Keratinocyte (primary cell): ENCODE results near the gene COA7. TPM values are rescaled to one million over a fixed set of nuclear protein-coding genes. Genes with fewer than 3 reads are reported as not detected.

Experiments
- DNase-seq: peaks from one replicate; pipeline ENCODE4 v3.0.0-alpha.2; 2011; ENCODE audit warnings: low read depth, missing footprints, low spot score
- FAIRE-seq: peaks from 2 replicates; lab custom pipeline; 2011; peaks lifted over from hg19 to GRCh38; lab: Jason Lieb, UNC
- H2AFZ ChIP-seq: 2 replicates; pipeline ENCODE4 v1.6.0; 2012; ENCODE audit warnings: low read length, control low read depth, inconsistent platforms; ENCODE audit not compliant: control insufficient read depth
- H3K27ac ChIP-seq: 2 replicates; pipeline ENCODE4 v1.5.1; 2011; ENCODE audit warnings: low read length; ENCODE audit not compliant: control insufficient read depth, insufficient read depth
- H3K27me3 ChIP-seq: 3 replicates; pipeline ENCODE4 v1.6.0; 2011; ENCODE audit warnings: low read length; ENCODE audit not compliant: control insufficient read depth, insufficient read depth; ENCODE audit errors: extremely low read depth
- H3K36me3 ChIP-seq, 2 experiments: 2 replicates in 1 of 2; 3 replicates in 1 of 2; pipeline ENCODE4 v1.5.1; 2011; ENCODE audit warnings: low read length in 2 of 2, mild to moderate bottlenecking in 1 of 2; ENCODE audit not compliant: control insufficient read depth in 2 of 2, insufficient read depth in 2 of 2; ENCODE audit errors: extremely low read depth in 1 of 2
- H3K4me1 ChIP-seq: 3 replicates; pipeline ENCODE4 v1.5.1; 2011; ENCODE audit warnings: low read length; ENCODE audit not compliant: control insufficient read depth, insufficient read depth; ENCODE audit errors: extremely low read depth
- H3K4me2 ChIP-seq: 3 replicates; pipeline ENCODE4 v1.6.0; 2011; ENCODE audit warnings: low read depth, low read length; ENCODE audit not compliant: control insufficient read depth, insufficient read depth; ENCODE audit errors: extremely low read depth
- H3K4me3 ChIP-seq, 3 experiments: fragments of 200-600 bp in 1 of 3; sonication (generic) in 1 of 3; 2 replicates in 2 of 3; 3 replicates in 1 of 3; pipeline ENCODE4 v1.5.1; 2011 to 2016; ENCODE audit warnings: low read length in 3 of 3, mild to moderate bottlenecking in 3 of 3, control low read depth in 2 of 3, inconsistent platforms in 1 of 3, low read depth in 1 of 3, mixed read lengths in 1 of 3, mixed run types in 1 of 3, moderate library complexity in 1 of 3; ENCODE audit not compliant: control insufficient read depth in 2 of 3, insufficient read depth in 2 of 3; ENCODE audit errors: extremely low read depth in 1 of 3
- H3K79me2 ChIP-seq: 2 replicates; pipeline ENCODE4 v1.6.0; 2012; ENCODE audit warnings: low read length; ENCODE audit not compliant: control insufficient read depth, insufficient read depth
- H3K9ac ChIP-seq: 3 replicates; pipeline ENCODE4 v1.6.0; 2011; ENCODE audit warnings: low read length; ENCODE audit not compliant: control insufficient read depth, insufficient read depth; ENCODE audit errors: extremely low read depth
- H3K9me1 ChIP-seq: 3 replicates; pipeline ENCODE4 v1.6.0; 2011; ENCODE audit warnings: low read length; ENCODE audit not compliant: control insufficient read depth, insufficient read depth; ENCODE audit errors: extremely low read depth
- H3K9me3 ChIP-seq: 2 replicates; pipeline ENCODE4 v1.5.1; 2012; ENCODE audit warnings: low read depth, low read length; ENCODE audit not compliant: control insufficient read depth
- H4K20me1 ChIP-seq: 3 replicates; pipeline ENCODE4 v1.6.0; 2011; ENCODE audit warnings: low read length; ENCODE audit not compliant: control insufficient read depth, insufficient read depth; ENCODE audit errors: extremely low read depth
- CTCF ChIP-seq, 3 experiments: IDR thresholded peaks in 1 of 3; conservative IDR thresholded peaks in 1 of 3; optimal IDR thresholded peaks in 1 of 3; 2 replicates in 2 of 3; 3 replicates in 1 of 3; pipeline versions ENCODE3 to v1.5.1; 2011; ENCODE audit warnings: low read length in 3 of 3, mild to moderate bottlenecking in 3 of 3, moderate library complexity in 2 of 3, control low read depth in 1 of 3, inconsistent platforms in 1 of 3; ENCODE audit not compliant: insufficient read depth in 2 of 3; ENCODE audit errors: extremely low read depth in 1 of 3
- EZH2 ChIP-seq: IDR thresholded peaks from one replicate; pipeline ENCODE4 v1.6.1; 2012; ENCODE audit warnings: inconsistent platforms, mild to moderate bottlenecking, low read length, moderate library complexity
- dilution Hi-C: fragments of 300-500 bp; cut with MboI; formaldehyde crosslinking; loops from one replicate; pipeline ENCODE4 v1.7.0; 2020; ENCODE audit warnings: low sequenced_read_pairs; ENCODE audit not compliant: extremely low pct_ligation_motif_present
- polyA plus RNA-seq, 5 experiments: library from polyadenylated mRNA; depleted of rRNA in 3 of 5; stranded (reverse) in 3 of 5; stranded (forward) in 1 of 5; unstranded in 1 of 5; fragments of >200 nt; gene quantifications; 1 replicate in 1 of 5; 2 replicates in 3 of 5; 3 replicates in 1 of 5; pipeline versions ENCODE4 v1.2.1 to v1.2.3, GENCODE V29; 2011 to 2012; ENCODE audit warnings: missing spikeins in 2 of 5, low read depth in 1 of 5, low replicate concordance in 1 of 5

COA7 gene
- polyA plus RNA-seq, 1 donor (not counting 4 experiments of a cell fraction or from before 2014, with no cell fraction given), result 23.5 TPM

- Histone ChIP-seq H3K9ac (no peak overlapping the region), H3K4me2 (no peak overlapping the region), H2AFZ (no peak overlapping the region), H3K9me1 (no peaks in the 10 kb centered on the region), H3K27me3 (no peaks in the 10 kb centered on the region), H3K9me3 (no peaks in the 10 kb centered on the region), H3K36me3 (no peaks in the 10 kb centered on the region), H3K79me2 (no peaks in the 10 kb centered on the region), H3K4me1 (peaks cover 33% of the 10 kb centered on the region), H4K20me1 (no peaks in the 10 kb centered on the region), H3K27ac (peak overlapping the region; percentile 29), H3K4me3 (no peak overlapping the region)
- dilution Hi-C loops, result no loop called here
- FAIRE-seq, result no peak
- TF ChIP-seq EZH2, result no peak
- no peak for DNase-seq
Measured at GRCh38 chr1:52673513-52673912, 24.6 kb downstream of the COA7 start.

GRCh38 chr1:52672946-52673345 lies 25.2 kb downstream of the COA7 start:
- H3K9me3 ChIP-seq, result no peaks in the 10 kb centered on the region
- H3K27me3 ChIP-seq, result no peaks in the 10 kb centered on the region
- H4K20me1 ChIP-seq, result no peaks in the 10 kb centered on the region
- H3K4me2 ChIP-seq, result peak overlapping the region; percentile 20
- H3K4me1 ChIP-seq, result peaks cover 38% of the 10 kb centered on the region
- no peak for TF ChIP-seq CTCF (optimal IDR thresholded peaks at IDR 0.05 in 1 of 3, IDR thresholded peaks at IDR 0.05 in 1 of 3, conservative IDR thresholded peaks at IDR 0.05 in 1 of 3; ENCODE audit: extremely low read depth in 1 of 3, insufficient read depth in 2 of 3, low read length in 3 of 3)
- no peak for TF ChIP-seq EZH2
- H3K4me3 ChIP-seq, result no peak overlapping the region
- no peaks in the 10 kb centered on the region for H3K79me2 ChIP-seq
- no peaks in the 10 kb centered on the region for H3K36me3 ChIP-seq
- dilution Hi-C loops, result no loop called here
- peak overlapping the region; percentile 30 for H3K9ac ChIP-seq
- no peak for DNase-seq
- peak; percentile 69 for FAIRE-seq
- peak overlapping the region; percentile 83 for H2AFZ ChIP-seq
- peak overlapping the region; percentile 29 for H3K27ac ChIP-seq
- no peaks in the 10 kb centered on the region for H3K9me1 ChIP-seq

GRCh38 chr1:52670604-52671003 lies 27.5 kb downstream of the COA7 start:
- TF ChIP-seq EZH2 (no peak), CTCF (optimal IDR thresholded peaks at IDR 0.05 in 1 of 3, IDR thresholded peaks at IDR 0.05 in 1 of 3, conservative IDR thresholded peaks at IDR 0.05 in 1 of 3; ENCODE audit: extremely low read depth in 1 of 3, insufficient read depth in 2 of 3, low read length in 3 of 3) (no peak)

More at GRCh38 chr1:52670604-52671003, 27.5 kb downstream of the COA7 start:
- H4K20me1 ChIP-seq, result no peaks in the 10 kb centered on the region
- FAIRE-seq (no peak), DNase-seq (no peak)
- H3K36me3 ChIP-seq, result no peaks in the 10 kb centered on the region
- no peaks in the 10 kb centered on the region for H3K9me1 ChIP-seq
- no peaks in the 10 kb centered on the region for H3K27me3 ChIP-seq
- no peak overlapping the region for H3K4me3 ChIP-seq
- peaks cover 52% of the 10 kb centered on the region for H3K4me1 ChIP-seq
- no peak overlapping the region for H3K4me2 ChIP-seq
- no peak overlapping the region for H2AFZ ChIP-seq
- H3K79me2 ChIP-seq, result no peaks in the 10 kb centered on the region
- no peak overlapping the region for H3K27ac ChIP-seq
- no peaks in the 10 kb centered on the region for H3K9me3 ChIP-seq
- dilution Hi-C loops, result no loop called here
- no peak overlapping the region for H3K9ac ChIP-seq
